HepG2 (cell line): ENCODE results near the gene BCAS3. TPM values are rescaled to one million over a fixed set of nuclear protein-coding genes. Genes with fewer than 3 reads are reported as not detected.

ENCODE experiments used
- CENPT ChIP-seq: sonication (generic); formaldehyde crosslinking; IDR thresholded peaks from 2 replicates; pipeline ENCODE4 v1.8.0; 2022; ENCODE audit warnings: low read depth, mild to moderate bottlenecking, moderate library complexity, missing genetic modification reagents
- KDM6A ChIP-seq: IDR thresholded peaks from 2 replicates; pipeline ENCODE4 v1.6.1; 2016; ENCODE audit warnings: low read depth
- MATR3 ChIP-seq: sonication (generic); formaldehyde crosslinking; IDR thresholded peaks from 2 replicates; pipeline ENCODE4 v1.4.0; 2020; ENCODE audit warnings: missing genetic modification reagents
- TBL1XR1 ChIP-seq: fragments of 150-350 bp; IDR thresholded peaks from 2 replicates; pipeline ENCODE4 v1.6.1; 2014; ENCODE audit warnings: borderline replicate concordance, low read length; ENCODE audit not compliant: partially characterized antibody
- XRCC5 ChIP-seq: fragments of 200-400 bp; formaldehyde crosslinking; optimal IDR thresholded peaks from 2 replicates; pipeline ENCODE3; 2017; ENCODE audit warnings: mild to moderate bottlenecking, low read length
- ZBTB4 ChIP-seq: sonication (generic); formaldehyde crosslinking; IDR thresholded peaks from 2 replicates; pipeline ENCODE4 v1.4.0; 2020; ENCODE audit warnings: missing genetic modification reagents, mild to moderate bottlenecking, borderline replicate concordance
- ZHX2 ChIP-seq, 2 experiments: sonication (generic) in 1 of 2; formaldehyde crosslinking in 1 of 2; IDR thresholded peaks; 2 replicates each; pipeline versions ENCODE4 v1.6.1 to v1.9.0; 2014 to 2022; ENCODE audit warnings: antibody characterized with exemption in 1 of 2, borderline replicate concordance in 1 of 2, inconsistent platforms in 1 of 2, low read depth in 1 of 2, missing genetic modification reagents in 1 of 2
- ZNF292 ChIP-seq: sonication (generic); formaldehyde crosslinking; IDR thresholded peaks from 2 replicates; pipeline ENCODE4 v1.8.1; 2022; ENCODE audit warnings: mild to moderate bottlenecking, low read depth, missing genetic modification reagents, borderline replicate concordance
- ZNF318 ChIP-seq: sonication (generic); formaldehyde crosslinking; IDR thresholded peaks from 2 replicates; pipeline ENCODE4 v1.4.0; 2020; ENCODE audit warnings: mild to moderate bottlenecking, missing genetic modification reagents
- ZNF839 ChIP-seq: sonication (generic); formaldehyde crosslinking; IDR thresholded peaks from 2 replicates; pipeline ENCODE4 v1.4.0; 2020; ENCODE audit warnings: missing genetic modification reagents, mild to moderate bottlenecking, borderline replicate concordance
- polyA plus RNA-seq, 8 experiments: library from polyadenylated mRNA; depleted of rRNA in 3 of 8; stranded (reverse) in 7 of 8; unstranded in 1 of 8; fragments of >200 nt; fragmentation: Illumina TruSeq in 4 of 8; extraction: Trizol in 4 of 8; gene quantifications; 2 replicates each; pipeline versions ENCODE4 v1.2.1 to v1.2.3, GENCODE V29; 2011 to 2016; ENCODE audit warnings: low read depth in 4 of 8, missing spikeins in 1 of 8, mixed read lengths in 1 of 8; ENCODE audit not compliant: insufficient read depth in 1 of 8
- total RNA-seq, 5 experiments: library from RNA; depleted of rRNA; stranded (reverse); fragments of >200 nt; fragmentation: Illumina TruSeq; extraction: Trizol; gene quantifications; 2 replicates each; pipeline ENCODE4 v1.2.3, GENCODE V29; 2016; ENCODE audit warnings: low read depth in 1 of 5

Gene BCAS3
- total and polyA plus RNA-seq, 2 of the 13 experiments (the other 11 are each of a cell fraction or from before 2014, with no cell fraction given): 10.7 to 11.2 TPM

GRCh38 chr17:61378658-61379456 lies 701.2 kb downstream of the BCAS3 start (continued):
- TF ChIP-seq ZNF318 (CRISPR knock-in tag) (no peak), KDM6A (CRISPR knock-in tag) (no peak), CENPT (CRISPR knock-in tag) (no peak), ZBTB4 (no peak), ZNF839 (CRISPR knock-in tag) (no peak), ZNF292 (CRISPR knock-in tag) (peak; percentile 47; the same call in 1 of the 2 replicates), XRCC5 (no peak), TBL1XR1 (no peak), MATR3 (no peak), ZHX2 (IDR thresholded peaks at IDR 0.05; ENCODE audit: low read depth) (no peak), ZHX2 (CRISPR knock-in tag; IDR thresholded peaks at IDR 0.05; ENCODE audit: borderline replicate concordance) (no peak)
